ENCODE data around the gene CMC2.

The CMC2 gene

GRCh38 chr16:81000873-81001272, 5.8 kb downstream of the CMC2 start:
- Histone ChIP-seq H3K36me3 (replicated peaks; ENCODE audit: insufficient read depth, low read length) (no peaks in the 10 kb centered on the region), H3K27me3 (replicated peaks; ENCODE audit: insufficient read depth, low read length) (no peaks in the 10 kb centered on the region), H4K20me1 (ENCODE audit: insufficient read depth, low read length) (no peaks in the 10 kb centered on the region), H3K9ac (ENCODE audit: low read length) (no peak overlapping the region), H3K4me2 (ENCODE audit: low read depth, low read length) (no peak overlapping the region), H3K4me1 (ENCODE audit: low read length) (no peaks in the 10 kb centered on the region), H2AFZ (ENCODE audit: low read length) (no peak overlapping the region), H3K79me2 (ENCODE audit: low read length) (peaks cover 95% of the 10 kb centered on the region), H3K9me2 (replicated peaks; ENCODE audit: insufficient read depth, low read length) (no peaks in the 10 kb centered on the region), H3K9me3 (replicated peaks; ENCODE audit: insufficient read depth, low read length) (no peaks in the 10 kb centered on the region), H3K27ac (ENCODE audit: low read length) (no peak overlapping the region), H3K4me3 (ENCODE audit: low read length) (no peak overlapping the region), H3F3A (ENCODE audit: insufficient read depth, low read length) (peaks cover 3% of the 10 kb centered on the region; the same call in 1 of the 2 replicates)
- DNase-seq: no peak
- no peak for TF ChIP-seq EZH2 (optimal IDR thresholded peaks at IDR 0.05; ENCODE audit: low read depth, low read length)
- no peak for TF ChIP-seq CTCF (IDR thresholded peaks at IDR 0.05; ENCODE audit: low read length)
- TF ChIP-seq EZH2phosphoT487 (IDR thresholded peaks at IDR 0.05; ENCODE audit: low read length): no peak

GRCh38 chr16:80997964-80998620, 8.6 kb downstream of the CMC2 start:
- Histone ChIP-seq H3K9me3 (replicated peaks; ENCODE audit: insufficient read depth, low read length) (no peaks in the 10 kb centered on the region), H3K27ac (ENCODE audit: low read length) (no peak overlapping the region), H3K9ac (ENCODE audit: low read length) (no peak overlapping the region), H4K20me1 (ENCODE audit: insufficient read depth, low read length) (no peaks in the 10 kb centered on the region), H3K4me2 (ENCODE audit: low read depth, low read length) (no peak overlapping the region), H3K9me2 (replicated peaks; ENCODE audit: insufficient read depth, low read length) (no peaks in the 10 kb centered on the region), H3K4me1 (ENCODE audit: low read length) (no peaks in the 10 kb centered on the region), H3F3A (ENCODE audit: insufficient read depth, low read length) (no peaks in the 10 kb centered on the region), H2AFZ (ENCODE audit: low read length) (no peak overlapping the region), H3K27me3 (replicated peaks; ENCODE audit: insufficient read depth, low read length) (no peaks in the 10 kb centered on the region), H3K36me3 (replicated peaks; ENCODE audit: insufficient read depth, low read length) (no peaks in the 10 kb centered on the region), H3K79me2 (ENCODE audit: low read length) (peaks cover 93% of the 10 kb centered on the region), H3K4me3 (ENCODE audit: low read length) (no peak overlapping the region)
- TF ChIP-seq EZH2phosphoT487 (IDR thresholded peaks at IDR 0.05; ENCODE audit: low read length): no peak
- no peak for TF ChIP-seq CTCF (IDR thresholded peaks at IDR 0.05; ENCODE audit: low read length)
- no peak for TF ChIP-seq EZH2 (optimal IDR thresholded peaks at IDR 0.05; ENCODE audit: low read depth, low read length)
- no peak for DNase-seq

- no peaks in the 10 kb centered on the region for H3K36me3 ChIP-seq (replicated peaks; ENCODE audit: insufficient read depth, low read length)
- H3K9me2 ChIP-seq (replicated peaks; ENCODE audit: insufficient read depth, low read length): no peaks in the 10 kb centered on the region
- no peak overlapping the region for H3K4me2 ChIP-seq (ENCODE audit: low read depth, low read length)
- H3K9me3 ChIP-seq (replicated peaks; ENCODE audit: insufficient read depth, low read length): no peaks in the 10 kb centered on the region
- H3K9ac ChIP-seq (ENCODE audit: low read length): no peak overlapping the region
- TF ChIP-seq EZH2 (optimal IDR thresholded peaks at IDR 0.05; ENCODE audit: low read depth, low read length) (no peak), EZH2phosphoT487 (IDR thresholded peaks at IDR 0.05; ENCODE audit: low read length) (no peak), CTCF (IDR thresholded peaks at IDR 0.05; ENCODE audit: low read length) (no peak)
- H3K27me3 ChIP-seq (replicated peaks; ENCODE audit: insufficient read depth, low read length): no peaks in the 10 kb centered on the region
- no peak overlapping the region for H3K4me3 ChIP-seq (ENCODE audit: low read length)
- peaks cover 92% of the 10 kb centered on the region for H3K79me2 ChIP-seq (ENCODE audit: low read length)
- no peaks in the 10 kb centered on the region for H4K20me1 ChIP-seq (ENCODE audit: insufficient read depth, low read length)
- no peaks in the 10 kb centered on the region for H3K4me1 ChIP-seq (ENCODE audit: low read length)
- no peaks in the 10 kb centered on the region for H3F3A ChIP-seq (ENCODE audit: insufficient read depth, low read length)
- no peak overlapping the region for H2AFZ ChIP-seq (ENCODE audit: low read length)
- DNase-seq: no peak
- no peak overlapping the region for H3K27ac ChIP-seq (ENCODE audit: low read length)
Observed at GRCh38 chr16:80997139-80997798, 9.4 kb downstream of the CMC2 start.
